Neural progenitor cell (in vitro differentiated cells): ENCODE results near the gene C12orf75.

Source experiments
- CTCF ChIP-seq: fragments of 200-600 bp; sonication (generic); IDR thresholded peaks from 2 replicates; pipeline ENCODE4 v1.5.1; 2017; ENCODE audit warnings: antibody characterized with exemption, mild to moderate bottlenecking
- EZH2phosphoT487 ChIP-seq: fragments of 200-600 bp; sonication (generic); IDR thresholded peaks from 2 replicates; pipeline ENCODE4 v1.6.1; 2017; ENCODE audit warnings: antibody characterized with exemption

GRCh38 chr12:105348561-105348960 is 18.1 kb downstream of the C12orf75 start:
- TF ChIP-seq CTCF (no peak), EZH2phosphoT487 (no peak)
